HT-29 (cell line): Measurements from ENCODE around the gene MBD6. TPM values are rescaled to one million over a fixed set of nuclear protein-coding genes. Genes with fewer than 3 reads are reported as not detected.

Source experiments
- DNase-seq: peaks from one replicate; pipeline ENCODE4 v3.0.0-alpha.2; 2015; ENCODE audit warnings: low spot score
- small RNA-seq: library from RNA; depleted of rRNA; stranded (forward); fragments of <200 nt; gene quantifications from one replicate; pipeline ENCODE3, GENCODE V24; 2014
- total RNA-seq: library from RNA; depleted of rRNA; stranded (reverse); fragments of >200 nt; shearing (Covaris generic); gene quantifications from 2 replicates; pipeline ENCODE4 v1.2.3, GENCODE V29; 2014; rRNA removed

Gene MBD6
- total RNA-seq, 1 experiment from 2014 or later = 23.0 TPM

DNA sequence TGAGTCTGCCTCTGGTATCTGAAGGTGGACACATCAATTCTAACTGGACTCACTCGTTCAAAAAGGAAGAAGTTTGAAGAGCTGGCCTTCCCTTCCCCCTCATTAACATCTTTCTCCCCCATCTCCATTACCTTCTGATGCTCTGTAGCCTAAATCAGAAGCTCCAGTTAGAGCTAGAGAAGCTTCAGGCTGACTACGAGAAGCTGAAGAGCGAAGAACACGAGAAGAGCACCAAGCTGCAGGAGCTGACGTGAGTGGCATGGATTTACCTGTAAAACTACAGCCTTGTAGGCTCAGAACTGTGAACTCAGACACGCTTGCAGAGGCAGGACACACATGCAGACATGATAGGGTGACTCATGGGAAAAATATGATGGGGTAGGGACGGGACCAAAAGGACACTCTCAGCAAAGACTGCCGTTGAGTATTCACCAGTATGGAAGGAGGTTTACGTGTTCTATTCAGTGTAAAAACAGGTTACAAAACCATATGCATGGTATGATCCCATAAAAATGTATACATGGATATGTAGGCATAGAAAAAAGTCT, 54.1 kb downstream of the MBD6 start:
- no peak for DNase-seq

- DNase-seq = no peak
Measured at GRCh38 chr12:57577981-57578758, 55.5 kb downstream of the MBD6 start.

DNA sequence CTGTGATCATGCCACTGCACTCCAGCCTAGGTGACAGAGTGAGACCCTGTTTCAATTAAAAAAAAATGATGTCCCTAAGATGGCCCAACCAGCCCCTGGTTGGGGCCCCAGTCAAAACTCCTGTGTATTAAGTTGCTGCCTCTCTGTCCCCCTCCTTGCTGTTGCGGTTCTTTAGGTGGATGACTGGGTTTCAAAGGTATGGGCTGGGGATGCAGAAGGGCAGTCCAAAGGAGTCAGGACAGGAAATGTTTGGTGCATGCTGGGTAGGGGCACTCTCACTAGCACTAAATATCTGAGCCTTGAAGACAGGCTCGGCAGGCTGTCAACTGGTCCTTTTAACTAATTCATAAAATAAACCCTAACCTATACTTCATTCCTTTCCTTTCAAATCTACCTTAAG, 56.4 kb downstream of the MBD6 start:
- no peak for DNase-seq

Small RNA genes within 50 kb of the gene (small RNA-seq; reads per million reads assigned to genes)
- gene MIR616 = not detected

Other genes with a start within 250 kb of the MBD6 start
- gene R3HDM2, start 91.8 kb upstream of the MBD6 start, total RNA-seq = 23.3 and 25.3 TPM in 2 replicates
- not detected in 2 replicates for gene INHBC, start 88.0 kb upstream of the MBD6 start, total RNA-seq
- gene INHBE, start 67.5 kb upstream of the MBD6 start, total RNA-seq = 0.34 and 0.41 TPM in 2 replicates
- 2.0 and 4.2 TPM in 2 replicates for gene GLI1, start 63.0 kb upstream of the MBD6 start, total RNA-seq
- 1.5 and 3.4 TPM in 2 replicates for gene ARHGAP9, start 43.0 kb upstream of the MBD6 start, total RNA-seq
- 174 and 202 TPM in 2 replicates for gene MARS1, start 34.8 kb upstream of the MBD6 start, total RNA-seq
- 26.9 and 39.0 TPM in 2 replicates for gene DDIT3, start 2.3 kb upstream of the MBD6 start, total RNA-seq
- 58.6 and 62.3 TPM in 2 replicates for gene DCTN2, start 24.4 kb downstream of the MBD6 start, total RNA-seq
- gene KIF5A, start 27.2 kb downstream of the MBD6 start, total RNA-seq = not detected in 2 replicates
- gene PIP4K2C, start 68.4 kb downstream of the MBD6 start, total RNA-seq = 30.8 and 37.2 TPM in 2 replicates
- gene DTX3, start 82.0 kb downstream of the MBD6 start, total RNA-seq = not detected in 2 replicates
- gene ARHGEF25, start 88.6 kb downstream of the MBD6 start, total RNA-seq = 0.25 TPM in 1 of 2 replicates, not detected in the other
- gene B4GALNT1, start 110.4 kb downstream of the MBD6 start, total RNA-seq = 3.1 and 5.8 TPM in 2 replicates
- gene OS9, start 171.3 kb downstream of the MBD6 start, total RNA-seq = 94.5 and 105 TPM in 2 replicates
- gene AGAP2, start 215.9 kb downstream of the MBD6 start, total RNA-seq = 1.9 and 4.0 TPM in 2 replicates
- gene TSPAN31, start 222.2 kb downstream of the MBD6 start, total RNA-seq = 35.0 and 42.9 TPM in 2 replicates
- 310 and 345 TPM in 2 replicates for gene CDK4, start 229.5 kb downstream of the MBD6 start, total RNA-seq
- 9.4 and 12.3 TPM in 2 replicates for gene MARCHF9, start 232.3 kb downstream of the MBD6 start, total RNA-seq
- gene CYP27B1, start 244.3 kb downstream of the MBD6 start, total RNA-seq = 7.0 and 11.0 TPM in 2 replicates
- 25.7 and 34.0 TPM in 2 replicates for gene METTL1, start 249.3 kb downstream of the MBD6 start, total RNA-seq
- gene EEF1AKMT3, start 249.8 kb downstream of the MBD6 start, total RNA-seq = 1.1 and 6.9 TPM in 2 replicates